Osteoblast (primary cell): Measurements from ENCODE around the gene DYNLT2B. TPM values are rescaled to one million over a fixed set of nuclear protein-coding genes. Genes with fewer than 3 reads are reported as not detected.

Source experiments
- DNase-seq: peaks from one replicate; pipeline ENCODE4 v3.0.0; 2011; ENCODE audit warnings: low spot score, mixed read lengths; ENCODE audit not compliant: insufficient read length; ENCODE audit errors: missing footprints
- H2AFZ ChIP-seq: 2 replicates; pipeline ENCODE4 v1.6.0; 2011; ENCODE audit warnings: mild to moderate bottlenecking, low read length
- H3K27ac ChIP-seq: 2 replicates; pipeline ENCODE4 v1.5.1; 2011; ENCODE audit warnings: mild to moderate bottlenecking, low read depth, low read length, moderate library complexity
- H3K27me3 ChIP-seq: 2 replicates; pipeline ENCODE4 v1.6.0; 2012; ENCODE audit warnings: mild to moderate bottlenecking, control low read depth, inconsistent platforms, low read length, moderate library complexity; ENCODE audit not compliant: insufficient read depth
- H3K36me3 ChIP-seq: 2 replicates; pipeline ENCODE4 v1.5.1; 2011; ENCODE audit warnings: mild to moderate bottlenecking, low read length, control low read depth, moderate library complexity; ENCODE audit not compliant: insufficient read depth
- H3K4me1 ChIP-seq: 2 replicates; pipeline ENCODE4 v1.5.1; 2011; ENCODE audit warnings: mild to moderate bottlenecking, low read length, control low read depth, moderate library complexity; ENCODE audit not compliant: insufficient read depth
- H3K4me2 ChIP-seq: 2 replicates; pipeline ENCODE4 v1.6.0; 2011; ENCODE audit warnings: mild to moderate bottlenecking, low read length; ENCODE audit not compliant: insufficient read depth
- H3K4me3 ChIP-seq: fragments of 200-600 bp; sonication (generic); 3 replicates; pipeline ENCODE4 v1.5.1; 2012; ENCODE audit warnings: mild to moderate bottlenecking, low read length, inconsistent platforms; ENCODE audit not compliant: insufficient read depth
- H3K79me2 ChIP-seq: 2 replicates; pipeline ENCODE4 v1.6.0; 2012; ENCODE audit warnings: mild to moderate bottlenecking, low read length, control low read depth, inconsistent platforms; ENCODE audit not compliant: insufficient read depth
- H3K9me3 ChIP-seq: 2 replicates; pipeline ENCODE4 v1.5.1; 2011; ENCODE audit warnings: low read depth, low read length, control low read depth
- H4K20me1 ChIP-seq: 2 replicates; pipeline ENCODE4 v1.6.0; 2012; ENCODE audit warnings: mild to moderate bottlenecking, low read length, control low read depth; ENCODE audit not compliant: insufficient read depth
- total RNA-seq: library from RNA; depleted of rRNA; stranded (reverse); fragments of >200 nt; gene quantifications from 2 replicates; pipeline ENCODE4 v1.2.3, GENCODE V29; 2012
- TF ChIP-seq, protein P1 (sequence below): IDR thresholded peaks from 2 replicates; pipeline ENCODE4 v1.5.1; 2011; ENCODE audit warnings: mild to moderate bottlenecking, low read depth, low read length, moderate library complexity; ENCODE audit errors: extremely low read depth

The DYNLT2B gene
- total RNA-seq, 1 donor: 10.5 TPM

DNA sequence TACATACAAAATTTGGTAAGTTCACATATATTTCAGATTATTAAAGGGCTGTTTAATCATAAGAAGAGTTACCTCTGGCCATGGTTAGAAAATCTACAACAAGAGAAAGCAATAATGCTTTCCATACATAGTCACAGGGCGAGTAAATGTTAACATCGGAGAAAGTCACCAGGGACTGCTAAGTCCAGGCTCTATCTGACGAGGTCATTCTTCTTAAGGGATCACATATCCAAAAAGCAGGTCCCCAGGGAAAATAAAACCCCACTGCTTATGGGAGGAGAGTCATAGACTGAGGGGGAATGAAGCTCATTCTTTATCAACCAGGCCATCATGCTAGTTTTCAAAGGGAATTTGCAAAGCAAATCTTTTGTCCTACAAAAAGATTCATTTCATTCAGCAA is 33.6 kb downstream of the DYNLT2B start:
- peak overlapping the region; percentile 60 for H3K4me2 ChIP-seq
- no peak overlapping the region for H3K27ac ChIP-seq
- TF ChIP-seq, protein P1, sequence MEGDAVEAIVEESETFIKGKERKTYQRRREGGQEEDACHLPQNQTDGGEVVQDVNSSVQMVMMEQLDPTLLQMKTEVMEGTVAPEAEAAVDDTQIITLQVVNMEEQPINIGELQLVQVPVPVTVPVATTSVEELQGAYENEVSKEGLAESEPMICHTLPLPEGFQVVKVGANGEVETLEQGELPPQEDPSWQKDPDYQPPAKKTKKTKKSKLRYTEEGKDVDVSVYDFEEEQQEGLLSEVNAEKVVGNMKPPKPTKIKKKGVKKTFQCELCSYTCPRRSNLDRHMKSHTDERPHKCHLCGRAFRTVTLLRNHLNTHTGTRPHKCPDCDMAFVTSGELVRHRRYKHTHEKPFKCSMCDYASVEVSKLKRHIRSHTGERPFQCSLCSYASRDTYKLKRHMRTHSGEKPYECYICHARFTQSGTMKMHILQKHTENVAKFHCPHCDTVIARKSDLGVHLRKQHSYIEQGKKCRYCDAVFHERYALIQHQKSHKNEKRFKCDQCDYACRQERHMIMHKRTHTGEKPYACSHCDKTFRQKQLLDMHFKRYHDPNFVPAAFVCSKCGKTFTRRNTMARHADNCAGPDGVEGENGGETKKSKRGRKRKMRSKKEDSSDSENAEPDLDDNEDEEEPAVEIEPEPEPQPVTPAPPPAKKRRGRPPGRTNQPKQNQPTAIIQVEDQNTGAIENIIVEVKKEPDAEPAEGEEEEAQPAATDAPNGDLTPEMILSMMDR: no peak
- no peak overlapping the region for H2AFZ ChIP-seq
- H3K4me1 ChIP-seq: peaks cover 37% of the 10 kb centered on the region
- H3K27me3 ChIP-seq: no peaks in the 10 kb centered on the region
- peak overlapping the region; percentile 6 for H3K4me3 ChIP-seq
- no peaks in the 10 kb centered on the region for H3K36me3 ChIP-seq
- peaks cover 39% of the 10 kb centered on the region for H4K20me1 ChIP-seq
- peak; percentile 88 for DNase-seq
- no peaks in the 10 kb centered on the region for H3K9me3 ChIP-seq
- peaks cover 76% of the 10 kb centered on the region for H3K79me2 ChIP-seq

DNA sequence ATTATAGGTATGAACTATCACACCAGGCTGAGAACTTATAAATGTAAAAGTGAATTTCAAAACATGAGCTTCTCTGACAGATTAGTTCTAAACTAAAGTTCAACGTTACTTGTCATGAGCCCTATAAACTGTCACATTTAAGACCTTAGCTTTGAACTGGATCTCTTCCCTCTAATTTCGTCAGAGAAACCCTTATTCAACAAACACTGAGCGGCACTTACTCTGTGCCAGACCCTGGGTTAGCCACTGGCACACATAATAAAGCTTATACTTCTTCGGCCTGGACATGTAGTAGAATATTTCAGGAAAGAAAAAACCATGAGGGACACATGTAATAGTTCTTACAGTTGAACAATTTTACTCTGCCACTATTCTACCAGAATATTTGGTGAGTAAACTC is 36.1 kb downstream of the DYNLT2B start:
- Histone ChIP-seq H3K36me3 (peaks cover 3% of the 10 kb centered on the region), H3K4me1 (peaks cover 51% of the 10 kb centered on the region), H3K27me3 (no peaks in the 10 kb centered on the region), H3K4me3 (no peak overlapping the region), H3K79me2 (peaks cover 88% of the 10 kb centered on the region), H3K9me3 (no peaks in the 10 kb centered on the region), H3K27ac (no peak overlapping the region), H4K20me1 (peaks cover 50% of the 10 kb centered on the region), H2AFZ (no peak overlapping the region), H3K4me2 (no peak overlapping the region)
- TF ChIP-seq, protein P1: no peak
- DNase-seq: no peak

DNA sequence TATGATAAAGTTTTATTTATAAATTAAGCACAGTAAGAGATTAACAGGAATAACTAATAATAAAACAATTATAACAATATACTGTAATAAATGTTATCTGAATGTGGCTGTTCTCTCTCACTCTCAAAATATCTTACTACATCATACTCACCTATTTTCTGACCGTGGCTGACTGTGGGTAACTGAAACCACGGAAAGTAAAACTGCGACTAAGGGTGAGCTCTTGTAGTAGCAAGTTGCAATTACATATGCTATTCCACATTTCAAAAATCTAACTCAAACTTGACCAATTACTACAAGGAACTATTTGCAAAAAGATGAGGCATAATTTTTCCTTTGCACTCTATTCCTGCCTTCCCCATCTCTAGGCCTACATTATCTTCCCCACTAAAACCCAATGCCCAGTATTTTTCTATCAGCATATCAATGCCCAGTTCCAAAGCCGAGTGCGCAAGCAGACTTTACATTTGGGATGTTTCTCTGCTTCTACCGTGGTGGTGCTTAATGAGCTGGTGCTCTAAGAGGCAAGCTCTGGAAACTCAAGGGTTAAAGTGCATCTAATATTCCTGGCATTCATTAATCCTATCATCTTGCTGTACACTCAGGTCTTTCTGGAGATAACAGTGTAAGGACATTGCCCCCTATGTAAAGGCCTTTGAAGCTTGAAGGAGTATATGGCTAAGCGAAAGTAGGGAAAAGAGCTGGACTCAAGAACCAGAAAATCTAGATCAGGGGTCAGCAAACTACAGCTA is 37.2 kb downstream of the DYNLT2B start:
- H3K4me2 ChIP-seq: no peak overlapping the region
- H2AFZ ChIP-seq: no peak overlapping the region
- H3K36me3 ChIP-seq: peaks cover 3% of the 10 kb centered on the region
- H3K27me3 ChIP-seq: no peaks in the 10 kb centered on the region
- peaks cover 85% of the 10 kb centered on the region for H3K79me2 ChIP-seq
- no peak for DNase-seq
- H3K9me3 ChIP-seq: no peaks in the 10 kb centered on the region
- peaks cover 41% of the 10 kb centered on the region for H3K4me1 ChIP-seq
- TF ChIP-seq, protein P1: no peak
- H3K27ac ChIP-seq: no peak overlapping the region
- H3K4me3 ChIP-seq: no peak overlapping the region
- peaks cover 47% of the 10 kb centered on the region for H4K20me1 ChIP-seq

DNA sequence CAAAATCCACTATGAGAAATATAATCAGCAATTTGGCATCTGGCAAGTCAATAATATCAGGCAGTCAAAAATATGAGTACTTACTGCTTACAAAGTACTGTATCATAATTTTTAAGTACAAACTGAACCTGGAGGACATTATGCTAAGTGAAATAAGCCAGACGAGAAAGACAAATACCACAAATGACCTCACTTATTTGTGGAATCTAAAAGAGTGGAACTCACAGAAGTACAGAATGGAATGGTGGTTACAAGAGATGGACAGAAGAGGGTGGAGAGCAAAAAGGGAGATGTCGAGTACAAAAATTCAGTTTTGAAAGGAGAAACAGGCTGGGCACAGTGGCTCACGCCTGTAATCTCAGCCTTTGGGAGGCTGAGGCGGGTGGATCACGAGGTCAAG is 42.9 kb downstream of the DYNLT2B start:
- no peak overlapping the region for H3K4me3 ChIP-seq
- H2AFZ ChIP-seq: no peak overlapping the region
- no peaks in the 10 kb centered on the region for H3K9me3 ChIP-seq
- H3K27ac ChIP-seq: no peak overlapping the region
- H3K79me2 ChIP-seq: peaks cover 76% of the 10 kb centered on the region
- peaks cover 41% of the 10 kb centered on the region for H4K20me1 ChIP-seq
- TF ChIP-seq, protein P1: no peak
- peaks cover 19% of the 10 kb centered on the region for H3K36me3 ChIP-seq
- no peak for DNase-seq
- no peaks in the 10 kb centered on the region for H3K27me3 ChIP-seq
- peaks cover 23% of the 10 kb centered on the region for H3K4me1 ChIP-seq
- H3K4me2 ChIP-seq: no peak overlapping the region
